Measurements from ENCODE around the gene KRT9. TPM values are rescaled to one million over a fixed set of nuclear protein-coding genes. Genes with fewer than 3 reads are reported as not detected.
"Not testable (repeated sequence)": the region's sequence is repeated elsewhere in the genome, so short reads cannot be mapped to it uniquely, and the experiment has no call there.

KRT9 gene
- not detected in 2 replicates for total RNA-seq
- polyA plus RNA-seq, result not detected in 2 replicates
- not detected in 2 replicates for polyA plus RNA-seq (2011; cell fraction: cytosol; rRNA removed)
- polyA plus RNA-seq (2011; cell fraction: nucleus; rRNA removed), result not detected in 2 replicates
- not detected in 2 replicates for polyA plus RNA-seq (2012)
- polyA minus RNA-seq, result not detected in 2 replicates
- not detected for polyA minus RNA-seq (2011; cell fraction: cytosol; rRNA and poly(A)+ RNA removed)
- polyA minus RNA-seq (2011; cell fraction: nucleus; rRNA and poly(A)+ RNA removed), result not detected in 2 replicates
- not detected for Bru-seq, nascent RNA
- not detected for BruChase-seq, experiment 1, labeled RNA remaining after a 6-hour chase
- percentile 11 among the genes with signal in this experiment for BruChase-seq, experiment 2, labeled RNA remaining after a 2-hour chase
- long read RNA-seq, result 0 reads

GRCh38 chr17:41571561-41572434 is at the start of gene KRT9:
Gene KRT9 (minus strand): TSS chr17:41572059. CDS start chr17:41571992, 67 bp downstream.
- H3K36me3 ChIP-seq (ENCODE audit: control insufficient read depth in 2 of 2, extremely low read depth in 1 of 2, insufficient read depth in 2 of 2, low read length in 2 of 2), result no peaks in the 10 kb centered on the region
- ChIA-PET CTCF (interaction anchor here (0.5 to 1.5 kb wide), 4 partner anchors 8 to 96 kb away, joined by 3 to 5 read pairs (median 4); no protein-coding TSS in a partner anchor), POLR2A (no interaction called here)
- H3K4me3 ChIP-seq (replicated peaks in 1 of 3; ENCODE audit: insufficient read depth in 1 of 3, low read depth in 1 of 3, low read length in 3 of 3), result no peak within 1 kb of the TSS
- peaks cover 0 to 17% of the 10 kb centered on the region in 2 experiments for H3K27me3 ChIP-seq (ENCODE audit: control insufficient read depth in 2 of 2, insufficient read depth in 2 of 2, low read length in 2 of 2)
- H3K4me2 ChIP-seq (ENCODE audit: insufficient read depth, low read length), result no peak within 1 kb of the TSS
- H3K27ac ChIP-seq (ENCODE audit: insufficient read depth, low read depth, low read length), result no peak within 1 kb of the TSS
- H3K9ac ChIP-seq (replicated peaks; ENCODE audit: extremely low read depth, insufficient read depth, low read length), result no peak within 1 kb of the TSS
- H3K79me2 ChIP-seq (ENCODE audit: control insufficient read depth, insufficient read depth, low read length), result no peaks in the 10 kb centered on the region
- no peaks in the 10 kb centered on the region for H3K9me3 ChIP-seq (replicated peaks; ENCODE audit: control insufficient read depth, insufficient read depth, low read length)
- H3K4me1 ChIP-seq (ENCODE audit: control insufficient read depth, extremely low read depth, insufficient read depth, low read length), result no peaks in the 10 kb centered on the region
- no peak for TF ChIP-seq JUN (IDR thresholded peaks at IDR 0.05; ENCODE audit: borderline replicate concordance, insufficient read depth, insufficient read length, low read depth)
- TF ChIP-seq POLR2AphosphoS5 (IDR thresholded peaks at IDR 0.05; ENCODE audit: insufficient read depth, low read depth, low read length), result no peak
- no peak for TF ChIP-seq EZH2 (IDR thresholded peaks at IDR 0.05; ENCODE audit: borderline replicate concordance, low read depth, low read length, severe bottlenecking)
- TF ChIP-seq CTCF (IDR thresholded peaks at IDR 0.05; ENCODE audit: extremely low read depth in 1 of 2, insufficient read depth in 1 of 2, low read depth in 1 of 2, low read length in 2 of 2), result no peak
- TF ChIP-seq MAX (IDR thresholded peaks at IDR 0.05; ENCODE audit: insufficient read depth, insufficient read length), result no peak
- TF ChIP-seq POLR2A (IDR thresholded peaks at IDR 0.05; ENCODE audit: low read depth, low read length), result no peak
- no peak for TF ChIP-seq MYC (IDR thresholded peaks at IDR 0.05; ENCODE audit: low read depth, low read length)
- no peak for TF ChIP-seq GATA2 (IDR thresholded peaks at IDR 0.05; ENCODE audit: insufficient read depth, insufficient read length, low read depth, low read length)
- no peak for TF ChIP-seq FOS (IDR thresholded peaks at IDR 0.05; ENCODE audit: borderline replicate concordance, insufficient read depth, low read length)
- dilution Hi-C loops (cut with MboI; ENCODE audit: extremely low pct_ligation_motif_present, low sequenced_read_pairs) (no loop called here), intact Hi-C loops (cut with micrococcal nuclease) (no loop called here)
- H3K9me1 ChIP-seq (replicated peaks; ENCODE audit: control insufficient read depth, extremely low read depth, insufficient read depth, low read length), result no peaks in the 10 kb centered on the region
- FAIRE-seq (no peak), DNase-seq (ENCODE audit: low read depth, low spot score) (no peak)
- H4K20me1 ChIP-seq (replicated peaks; ENCODE audit: control insufficient read depth, extremely low read depth, insufficient read depth, low read length), result no peaks in the 10 kb centered on the region
- BruUV-seq (replicated peaks), result no TSS peak
- no peak within 1 kb of the TSS for H2AFZ ChIP-seq (ENCODE audit: low read depth, low read length)

GRCh38 chr17:41621435-41621817 is 49.6 kb upstream of the KRT9 start:
- H4K20me1 ChIP-seq (replicated peaks; ENCODE audit: control insufficient read depth, extremely low read depth, insufficient read depth, low read length); H3K79me2 ChIP-seq (ENCODE audit: control insufficient read depth, insufficient read depth, low read length); H3K36me3 ChIP-seq (ENCODE audit: control insufficient read depth in 2 of 2, extremely low read depth in 1 of 2, insufficient read depth in 2 of 2, low read length in 2 of 2); BruUV-seq (replicated peaks); H3K27ac ChIP-seq (ENCODE audit: insufficient read depth, low read depth, low read length); H2AFZ ChIP-seq (ENCODE audit: low read depth, low read length); H3K27me3 ChIP-seq (ENCODE audit: control insufficient read depth in 2 of 2, insufficient read depth in 2 of 2, low read length in 2 of 2); intact Hi-C loops (cut with micrococcal nuclease); dilution Hi-C loops (cut with MboI; ENCODE audit: extremely low pct_ligation_motif_present, low sequenced_read_pairs); FAIRE-seq; H3K4me2 ChIP-seq (ENCODE audit: insufficient read depth, low read length); H3K9ac ChIP-seq (replicated peaks; ENCODE audit: extremely low read depth, insufficient read depth, low read length); POLR2A ChIA-PET; H3K4me1 ChIP-seq (ENCODE audit: control insufficient read depth, extremely low read depth, insufficient read depth, low read length); DNase-seq (ENCODE audit: low read depth, low spot score); H3K4me3 ChIP-seq (replicated peaks in 1 of 3; ENCODE audit: insufficient read depth in 1 of 3, low read depth in 1 of 3, low read length in 3 of 3); H3K9me1 ChIP-seq (replicated peaks; ENCODE audit: control insufficient read depth, extremely low read depth, insufficient read depth, low read length); H3K9me3 ChIP-seq (replicated peaks; ENCODE audit: control insufficient read depth, insufficient read depth, low read length): not testable (repeated sequence)
- CTCF ChIA-PET, result interaction anchor here (1.6 kb wide), 1 partner anchor 41 kb away, joined by 3 read pairs; no protein-coding TSS in a partner anchor

All from endothelial cell of umbilical vein (primary cell).